Activated CD8-positive, alpha-beta T cell treated with anti-CD3 and anti-CD28 coated beads, Interleukin-2, amount 10 ng/mL, durations not matched to agents 7 days and 5 days (primary cell): Measurements from ENCODE around the gene HTR1A. TPM values are rescaled to one million over a fixed set of nuclear protein-coding genes. Genes with fewer than 3 reads are reported as not detected.

Experiments
- ATAC-seq: fragments of 150-1000 bp; cut with Tn5 transposase; one replicate; pipeline ENCODE4 v1.10.0; 2021; ENCODE audit warnings: moderate library complexity
- CTCF ChIA-PET: fragments of 350-600 bp; sonication (Branson Sonifier 250); formaldehyde crosslinking; loops from one replicate; lab custom pipeline; 2021; ENCODE audit warnings: antibody characterized with exemption; lab: Charles Lee
- POLR2A ChIA-PET: fragments of 350-600 bp; sonication (Branson Sonifier 250); formaldehyde crosslinking; loops from one replicate; lab custom pipeline; 2021; ENCODE audit warnings: antibody characterized with exemption; lab: Charles Lee
- DNase-seq: peaks from one replicate; pipeline ENCODE4 v3.0.0-alpha.2; 2020
- H3K27ac Mint-ChIP-seq: one replicate; pipeline ENCODE4 v1.8.0; 2021; ENCODE audit warnings: mild to moderate bottlenecking, mixed read lengths
- H3K27me3 Mint-ChIP-seq: one replicate; pipeline ENCODE4 v1.8.0; 2021; ENCODE audit warnings: low read depth, mixed read lengths
- H3K36me3 Mint-ChIP-seq: one replicate; pipeline ENCODE4 v1.8.0; 2021; ENCODE audit warnings: low read depth, mixed read lengths
- H3K4me1 Mint-ChIP-seq: one replicate; pipeline ENCODE4 v1.8.0; 2021; ENCODE audit warnings: low read depth, mixed read lengths
- H3K4me3 Mint-ChIP-seq: one replicate; pipeline ENCODE4 v1.8.0; 2021; ENCODE audit warnings: mild to moderate bottlenecking, mixed read lengths
- H3K9me3 Mint-ChIP-seq: one replicate; pipeline ENCODE4 v1.8.0; 2022; ENCODE audit warnings: mixed read lengths; ENCODE audit not compliant: insufficient read depth
- total RNA-seq, 2 experiments: library from RNA; stranded (reverse); gene quantifications; one replicate each; pipeline ENCODE4 v1.2.3, GENCODE V29; 2021

Gene HTR1A
- total RNA-seq, 2 experiments from 2014 or later, result not detected

DNA sequence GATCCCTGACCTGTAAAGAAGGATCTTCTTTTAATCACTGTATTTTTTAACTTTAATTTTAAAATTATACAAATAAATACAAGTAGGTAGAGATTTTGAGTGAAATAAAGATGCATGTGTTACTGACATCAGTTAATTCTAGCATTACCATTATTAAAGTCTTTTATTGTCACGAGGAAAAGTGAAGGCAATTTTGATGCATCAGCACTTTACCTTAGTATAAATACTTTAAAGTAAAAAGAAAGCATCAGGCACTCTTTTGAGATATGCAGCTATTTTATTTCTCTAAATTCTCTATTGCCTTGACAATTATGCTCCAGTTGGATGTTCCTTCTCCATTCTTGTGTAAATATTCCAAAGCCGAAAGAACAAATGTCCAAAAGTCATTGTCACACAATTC lies 4.6 kb downstream of the HTR1A start:
- Mint-ChIP-seq H3K27ac (no peak overlapping the region), H3K4me3 (no peak overlapping the region), H3K9me3 (peaks cover 9% of the 10 kb centered on the region), H3K27me3 (peaks cover 17% of the 10 kb centered on the region), H3K36me3 (peaks cover 3% of the 10 kb centered on the region), H3K4me1 (no peaks in the 10 kb centered on the region)
- DNase-seq (no peak), ATAC-seq (no peak)
- ChIA-PET POLR2A (interaction anchor here (0.7 kb wide), 1 partner anchor 9 kb away, joined by 3 read pairs; no protein-coding TSS in a partner anchor), CTCF (no interaction called here)

DNA sequence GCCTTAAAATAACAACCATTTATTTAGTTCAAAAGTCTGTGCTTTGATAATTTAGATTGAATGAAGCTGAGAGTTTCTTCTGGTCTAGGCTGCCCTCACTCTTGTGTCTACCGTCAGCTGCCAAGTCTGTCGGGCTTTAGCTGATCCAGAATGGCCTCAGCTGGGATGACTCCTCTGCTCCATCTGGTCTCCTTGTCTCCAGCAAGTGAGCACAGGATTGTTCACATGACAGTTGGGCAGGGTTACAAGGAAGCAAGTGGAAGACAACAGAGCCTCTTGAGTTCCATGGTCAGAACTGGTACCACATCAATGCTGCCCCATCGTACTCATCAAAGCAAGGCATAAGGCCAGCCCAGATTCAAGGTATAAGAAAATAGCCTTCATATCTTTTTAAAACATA lies 9.0 kb downstream of the HTR1A start:
- no peak overlapping the region for H3K27ac Mint-ChIP-seq
- H3K27me3 Mint-ChIP-seq, result no peaks in the 10 kb centered on the region
- peaks cover under 1% of the 10 kb centered on the region for H3K9me3 Mint-ChIP-seq
- ChIA-PET CTCF (no interaction called here), POLR2A (no interaction called here)
- H3K4me3 Mint-ChIP-seq, result no peak overlapping the region
- DNase-seq (no peak), ATAC-seq (no peak)
- no peaks in the 10 kb centered on the region for H3K4me1 Mint-ChIP-seq
- H3K36me3 Mint-ChIP-seq, result no peaks in the 10 kb centered on the region

DNA sequence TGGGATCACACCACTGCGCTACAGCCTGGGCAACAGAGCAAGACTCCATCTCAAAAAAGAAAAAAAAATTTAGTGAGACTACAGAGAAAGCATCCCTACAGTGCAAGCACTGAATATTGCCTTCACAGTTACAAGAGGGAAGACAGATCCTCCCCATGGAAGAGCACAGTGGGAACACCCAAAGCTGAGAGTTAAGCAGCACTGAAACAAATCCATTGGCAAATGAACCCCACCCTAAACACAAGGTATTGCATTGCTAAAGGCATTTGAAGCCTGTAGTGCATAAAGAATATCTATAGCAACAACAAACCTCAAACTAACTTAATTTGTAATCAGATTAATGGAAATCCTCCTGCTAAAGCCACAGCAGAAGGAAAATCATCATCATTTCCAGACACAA lies 27.1 kb downstream of the HTR1A start:
- H3K4me3 Mint-ChIP-seq, result no peak overlapping the region
- ChIA-PET POLR2A (no interaction called here), CTCF (no interaction called here)
- H3K4me1 Mint-ChIP-seq, result no peaks in the 10 kb centered on the region
- ATAC-seq (no peak), DNase-seq (no peak)
- no peaks in the 10 kb centered on the region for H3K27me3 Mint-ChIP-seq
- H3K9me3 Mint-ChIP-seq, result peaks cover 2% of the 10 kb centered on the region
- H3K36me3 Mint-ChIP-seq, result no peaks in the 10 kb centered on the region
- H3K27ac Mint-ChIP-seq, result no peak overlapping the region

DNA sequence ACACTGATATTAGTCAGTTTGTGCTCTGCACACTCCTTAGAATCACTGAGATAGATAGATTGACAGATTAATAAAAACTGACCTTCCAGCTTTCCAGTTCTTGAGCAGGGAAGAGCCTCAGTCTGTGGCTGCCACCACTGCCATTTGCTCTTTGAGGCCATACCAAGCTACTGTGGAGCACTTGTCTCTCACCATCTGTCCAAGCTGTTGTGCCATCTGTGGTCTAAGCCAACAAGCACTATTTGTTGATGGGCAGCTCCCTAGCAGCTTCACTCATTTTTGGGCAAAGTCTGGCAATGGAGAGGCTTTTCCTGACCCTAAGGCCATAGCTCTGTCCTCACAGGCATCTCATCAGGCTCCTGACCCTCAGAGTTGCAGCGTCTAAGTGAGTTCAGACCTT lies 30.4 kb downstream of the HTR1A start:
- Mint-ChIP-seq H3K4me3 (no peak overlapping the region), H3K27ac (no peak overlapping the region), H3K4me1 (no peaks in the 10 kb centered on the region), H3K36me3 (no peaks in the 10 kb centered on the region), H3K27me3 (no peaks in the 10 kb centered on the region), H3K9me3 (no peaks in the 10 kb centered on the region)
- DNase-seq (no peak), ATAC-seq (no peak)
- ChIA-PET POLR2A (no interaction called here), CTCF (no interaction called here)

DNA sequence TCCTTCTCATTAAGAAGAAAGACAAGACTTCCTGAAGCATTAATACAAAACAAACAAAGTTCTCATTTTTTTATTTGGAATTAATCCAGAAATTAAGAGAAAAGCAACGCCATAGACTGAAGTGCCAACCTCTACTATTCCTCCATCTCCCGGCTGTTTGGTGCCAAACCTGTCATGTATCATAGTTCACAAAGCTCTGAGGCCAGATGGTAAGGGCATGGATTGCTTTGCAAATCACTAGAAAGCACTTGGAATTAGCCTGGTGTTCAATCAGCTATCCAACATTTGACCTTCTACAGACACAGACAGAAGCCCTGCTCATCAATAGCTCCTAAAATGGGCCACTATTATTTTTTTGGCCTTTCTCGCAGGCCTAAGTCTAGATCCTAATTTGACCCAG lies 33.8 kb downstream of the HTR1A start:
- H3K4me1 Mint-ChIP-seq, result no peaks in the 10 kb centered on the region
- H3K36me3 Mint-ChIP-seq, result no peaks in the 10 kb centered on the region
- ChIA-PET CTCF (no interaction called here), POLR2A (no interaction called here)
- H3K27ac Mint-ChIP-seq, result no peak overlapping the region
- no peaks in the 10 kb centered on the region for H3K9me3 Mint-ChIP-seq
- no peak for ATAC-seq
- no peak overlapping the region for H3K4me3 Mint-ChIP-seq
- H3K27me3 Mint-ChIP-seq, result no peaks in the 10 kb centered on the region
- no peak for DNase-seq

DNA sequence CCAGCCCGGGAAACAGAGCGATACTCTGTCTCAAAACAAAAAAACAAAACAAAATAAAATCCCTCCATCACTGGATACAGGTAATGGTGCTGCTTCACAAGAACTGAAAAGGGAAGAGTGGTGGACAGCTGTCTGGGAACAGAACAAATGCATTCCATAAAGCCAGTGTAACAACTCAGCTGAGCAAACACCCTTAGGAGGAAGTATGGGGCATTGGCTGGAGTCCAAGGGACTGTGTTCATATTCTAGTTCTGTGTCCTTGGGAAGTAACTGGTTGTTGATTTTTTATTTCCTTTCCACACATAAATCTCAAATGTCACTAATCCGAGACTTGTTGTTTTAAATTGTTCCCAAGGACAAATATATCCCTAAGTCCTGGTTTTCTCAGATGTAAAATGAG lies 38.3 kb downstream of the HTR1A start:
- H3K36me3 Mint-ChIP-seq, result no peaks in the 10 kb centered on the region
- POLR2A ChIA-PET, result no interaction called here
- CTCF ChIA-PET, result no interaction called here
- H3K4me1 Mint-ChIP-seq, result no peaks in the 10 kb centered on the region
- DNase-seq, result no peak
- no peaks in the 10 kb centered on the region for H3K9me3 Mint-ChIP-seq
- H3K4me3 Mint-ChIP-seq, result no peak overlapping the region
- H3K27me3 Mint-ChIP-seq, result no peaks in the 10 kb centered on the region
- H3K27ac Mint-ChIP-seq, result no peak overlapping the region
- no peak for ATAC-seq

DNA sequence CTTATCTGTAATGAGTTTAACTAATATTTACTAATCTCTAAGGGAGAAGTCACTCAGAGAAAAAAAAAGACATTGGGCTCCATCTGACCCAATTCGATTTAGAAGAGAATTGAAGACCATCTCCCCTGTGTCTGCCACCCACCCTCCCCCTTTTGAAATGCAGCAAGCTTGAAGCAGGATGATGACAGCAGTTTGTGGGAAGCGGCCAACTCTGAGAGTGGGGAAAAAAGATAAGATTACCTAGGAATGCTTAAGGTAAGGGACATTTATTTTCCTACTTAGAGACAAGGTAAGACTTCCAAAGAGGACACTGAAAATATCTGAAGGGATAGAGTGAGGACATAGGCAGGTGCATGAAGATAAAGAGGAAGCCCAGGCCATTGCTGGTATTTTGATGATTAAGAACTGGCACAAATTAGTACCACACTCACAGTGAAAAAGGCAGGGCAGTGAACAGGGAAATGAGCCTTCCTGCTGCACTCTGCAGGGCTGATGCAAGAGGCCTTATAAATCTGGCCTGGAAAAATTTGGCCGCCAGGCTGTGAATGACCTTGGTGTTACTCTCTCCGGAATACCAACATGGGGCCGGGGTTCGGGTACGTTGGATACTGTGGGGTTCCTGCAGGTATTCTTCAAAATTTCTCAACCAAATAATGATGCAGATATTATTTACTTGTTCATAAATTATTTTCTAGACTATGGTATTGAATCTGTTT lies 42.3 kb downstream of the HTR1A start:
- H3K36me3 Mint-ChIP-seq, result no peaks in the 10 kb centered on the region
- no peaks in the 10 kb centered on the region for H3K9me3 Mint-ChIP-seq
- DNase-seq (no peak), ATAC-seq (no peak)
- H3K27me3 Mint-ChIP-seq, result no peaks in the 10 kb centered on the region
- H3K27ac Mint-ChIP-seq, result no peak overlapping the region
- POLR2A ChIA-PET, result no interaction called here
- CTCF ChIA-PET, result no interaction called here
- no peaks in the 10 kb centered on the region for H3K4me1 Mint-ChIP-seq
- no peak overlapping the region for H3K4me3 Mint-ChIP-seq

DNA sequence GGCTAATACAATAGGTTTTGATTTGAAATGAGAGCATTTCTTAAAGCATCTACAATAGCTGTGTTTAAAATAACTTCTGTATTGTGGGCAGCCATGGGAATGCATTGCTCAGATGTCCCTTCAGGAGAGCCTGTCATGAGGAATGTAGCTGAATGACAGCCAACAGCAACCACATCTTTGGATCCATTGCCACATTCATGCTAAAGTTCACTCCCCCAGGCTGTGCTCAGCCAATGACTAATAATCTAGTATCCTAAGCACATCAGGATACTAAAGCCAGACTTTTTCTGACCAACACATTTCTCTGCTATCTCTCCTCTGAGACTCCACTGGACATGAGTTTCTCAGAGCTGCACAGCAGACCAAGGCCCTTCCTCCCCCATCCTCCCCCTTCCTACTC lies 45.5 kb downstream of the HTR1A start:
- ChIA-PET POLR2A (no interaction called here), CTCF (no interaction called here)
- ATAC-seq (no peak), DNase-seq (no peak)
- no peaks in the 10 kb centered on the region for H3K4me1 Mint-ChIP-seq
- no peak overlapping the region for H3K27ac Mint-ChIP-seq
- no peak overlapping the region for H3K4me3 Mint-ChIP-seq
- H3K9me3 Mint-ChIP-seq, result no peaks in the 10 kb centered on the region
- H3K27me3 Mint-ChIP-seq, result no peaks in the 10 kb centered on the region
- H3K36me3 Mint-ChIP-seq, result no peaks in the 10 kb centered on the region

DNA sequence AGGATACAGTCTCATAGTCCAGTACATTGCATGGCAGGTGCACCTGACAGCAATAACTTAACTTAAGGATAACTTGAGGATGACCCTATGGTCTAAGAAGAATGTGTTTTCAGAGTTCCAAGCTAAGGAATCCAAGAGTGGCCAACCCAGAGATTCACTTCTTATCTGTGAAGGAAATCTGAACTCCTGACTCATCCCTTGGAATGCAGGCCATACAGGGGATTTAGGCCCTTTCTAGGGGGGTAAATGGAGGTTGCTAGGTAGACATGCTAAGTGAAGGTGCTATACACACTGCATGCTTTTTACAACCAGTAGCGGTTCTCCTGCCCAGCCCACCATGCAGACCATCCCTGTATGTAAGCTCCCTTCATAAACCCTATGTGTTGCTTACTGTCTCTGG lies 50.4 kb downstream of the HTR1A start:
- Mint-ChIP-seq H3K4me1 (no peaks in the 10 kb centered on the region), H3K27ac (no peak overlapping the region), H3K36me3 (no peaks in the 10 kb centered on the region), H3K4me3 (no peak overlapping the region), H3K9me3 (no peaks in the 10 kb centered on the region), H3K27me3 (no peaks in the 10 kb centered on the region)
- CTCF ChIA-PET, result no interaction called here
- no peak for DNase-seq
- POLR2A ChIA-PET, result no interaction called here
- no peak for ATAC-seq

Other genes with a start within 250 kb of the HTR1A start
- gene RNF180, start 203.4 kb upstream of the HTR1A start, total RNA-seq, result not detected